PC-9 (cell line): ENCODE results near the gene INSIG2.

ENCODE experiments used
- CTCF ChIP-seq: fragments of 200-600 bp; sonication (generic); conservative IDR thresholded peaks from 2 replicates; pipeline ENCODE4 v1.6.1; 2017; ENCODE audit warnings: mixed run types, antibody characterized with exemption, mild to moderate bottlenecking, moderate library complexity
- EZH2 ChIP-seq: fragments of 200-600 bp; sonication (generic); IDR thresholded peaks from 2 replicates; pipeline ENCODE4 v1.8.0; 2017; ENCODE audit warnings: antibody characterized with exemption, low read depth

- TF ChIP-seq EZH2 (no peak), CTCF (no peak)
Observed at GRCh38 chr2:118055512-118056164, 32.6 kb upstream of the INSIG2 start.
